ENCODE measurements around the gene GPR137. TPM values are rescaled to one million over a fixed set of nuclear protein-coding genes. Genes with fewer than 3 reads are reported as not detected.

Gene GPR137
- total and polyA plus RNA-seq, 10 of the 15 experiments (the other 5 are each of a cell fraction or from before 2014, with no cell fraction given), result 0.37 to 29.2 (median 13.8) TPM

GRCh38 chr11:64244107-64244506, 41.5 kb upstream of the GPR137 start:
- POLR2A ChIA-PET, result interaction anchor here (1.2 to 7.4 kb wide), 9 partner anchors 16 to 61 kb away, joined by 3 to 82 read pairs (median 5); partner anchors contain the start of genes BAD, DNAJC4, ESRRA and FERMT3

More at GRCh38 chr11:64244107-64244506, 41.5 kb upstream of the GPR137 start:
- 63% methylated on average over 5 of the region's 5 CpGs for WGBS (ENCODE audit: insufficient coverage, insufficient replicate concordance, low lambda C conversion rate, missing lambda C conversion rate)
- TF ChIP-seq, protein P1, sequence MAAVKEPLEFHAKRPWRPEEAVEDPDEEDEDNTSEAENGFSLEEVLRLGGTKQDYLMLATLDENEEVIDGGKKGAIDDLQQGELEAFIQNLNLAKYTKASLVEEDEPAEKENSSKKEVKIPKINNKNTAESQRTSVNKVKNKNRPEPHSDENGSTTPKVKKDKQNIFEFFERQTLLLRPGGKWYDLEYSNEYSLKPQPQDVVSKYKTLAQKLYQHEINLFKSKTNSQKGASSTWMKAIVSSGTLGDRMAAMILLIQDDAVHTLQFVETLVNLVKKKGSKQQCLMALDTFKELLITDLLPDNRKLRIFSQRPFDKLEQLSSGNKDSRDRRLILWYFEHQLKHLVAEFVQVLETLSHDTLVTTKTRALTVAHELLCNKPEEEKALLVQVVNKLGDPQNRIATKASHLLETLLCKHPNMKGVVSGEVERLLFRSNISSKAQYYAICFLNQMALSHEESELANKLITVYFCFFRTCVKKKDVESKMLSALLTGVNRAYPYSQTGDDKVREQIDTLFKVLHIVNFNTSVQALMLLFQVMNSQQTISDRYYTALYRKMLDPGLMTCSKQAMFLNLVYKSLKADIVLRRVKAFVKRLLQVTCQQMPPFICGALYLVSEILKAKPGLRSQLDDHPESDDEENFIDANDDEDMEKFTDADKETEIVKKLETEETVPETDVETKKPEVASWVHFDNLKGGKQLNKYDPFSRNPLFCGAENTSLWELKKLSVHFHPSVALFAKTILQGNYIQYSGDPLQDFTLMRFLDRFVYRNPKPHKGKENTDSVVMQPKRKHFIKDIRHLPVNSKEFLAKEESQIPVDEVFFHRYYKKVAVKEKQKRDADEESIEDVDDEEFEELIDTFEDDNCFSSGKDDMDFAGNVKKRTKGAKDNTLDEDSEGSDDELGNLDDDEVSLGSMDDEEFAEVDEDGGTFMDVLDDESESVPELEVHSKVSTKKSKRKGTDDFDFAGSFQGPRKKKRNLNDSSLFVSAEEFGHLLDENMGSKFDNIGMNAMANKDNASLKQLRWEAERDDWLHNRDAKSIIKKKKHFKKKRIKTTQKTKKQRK (IDR thresholded peaks at IDR 0.05; ENCODE audit: low read depth, low read length), result no peak
- TF ChIP-seq POLR2A (IDR thresholded peaks at IDR 0.05; ENCODE audit: low read depth, low read length), result 0 out of 2 replicates have a peak, but pooled peaks have one; percentile 35
- FAIRE-seq, result no peak
- ChIA-PET SMC1A (ENCODE audit: uncharacterized antibody, unreplicated experiment) (interaction anchor here (0.8 to 5.0 kb wide), 2 partner anchors 16 to 38 kb away, joined by 3 to 40 read pairs; partner anchors contain the start of gene FERMT3), RAD21 (ENCODE audit: unreplicated experiment) (interaction anchor here (1.0 to 8.6 kb wide), 4 partner anchors 8 to 38 kb away, joined by 3 to 104 read pairs (median 10); partner anchors contain the start of genes FERMT3, NUDT22 and TRPT1), CTCF (interaction anchor here (1.0 to 6.2 kb wide), 7 partner anchors 7 to 111 kb away, joined by 3 to 66 read pairs (median 13); partner anchors contain the start of genes CATSPERZ, FERMT3, NUDT22 and PLCB3)
- H3K36me3 ChIP-seq (ENCODE audit: control insufficient read depth in 2 of 2, insufficient read depth in 2 of 2, low read length in 1 of 2), result peaks cover 0 to 10% of the 10 kb centered on the region in 2 experiments; a peak in 2 of 4 replicates
- no peaks in the 10 kb centered on the region for H4K20me1 ChIP-seq (ENCODE audit: control insufficient read depth, insufficient read depth)
- DNase-seq (ENCODE audit: low read depth, low spot score), result no peak
- BruUV-seq (replicated peaks), result no TSS peak
- intact Hi-C loops (cut with micrococcal nuclease; ENCODE audit: unreplicated experiment) (no loop called here), in situ Hi-C loops (cut with MboI) (loop anchor here (25.0 kb wide), 1 partner anchor 1618 kb away; the partner anchor contains the start of genes CFL1, EFEMP2 and MUS81)
- no peak overlapping the region for H2AFZ ChIP-seq (ENCODE audit: control insufficient read depth, low read depth, low read length)
- peaks cover 38% of the 10 kb centered on the region for H3K79me2 ChIP-seq (ENCODE audit: control insufficient read depth, insufficient read depth, low read length)
- H3K4me3 ChIP-seq, result no peak overlapping the region
- H3K4me1 ChIP-seq (ENCODE audit: control insufficient read depth, insufficient read depth, low read length), result peaks cover 25% of the 10 kb centered on the region
- no peaks in the 10 kb centered on the region for H3K9me3 ChIP-seq (replicated peaks; ENCODE audit: control insufficient read depth, insufficient read depth, low read length)
- ATAC-seq, result no peak
- no peak overlapping the region for H3K9ac ChIP-seq (ENCODE audit: control insufficient read depth, insufficient read depth, low read length)
- H3K27ac ChIP-seq (ENCODE audit: control insufficient read depth, insufficient read depth), result no peak overlapping the region
- no peaks in the 10 kb centered on the region for H3K27me3 ChIP-seq (replicated peaks in 1 of 2; ENCODE audit: control insufficient read depth in 2 of 2, insufficient read depth in 2 of 2, low read length in 1 of 2)
- 0 out of 2 replicates have a peak overlapping the region, but pooled peaks have one; percentile 10 for H3K4me2 ChIP-seq (ENCODE audit: control insufficient read depth, insufficient read depth)
